Duodenal mucosa (tissue), 2 donors: ENCODE measurements around the gene FBXW10B.
"Not testable (repeated sequence)": the region's sequence is repeated elsewhere in the genome, so short reads cannot be mapped to it uniquely, and the experiment has no call there.

Experiments used
- H3K27ac ChIP-seq: one replicate; pipeline ENCODE4 v1.7.0; 2013; ENCODE audit warnings: low read depth, low read length
- H3K27me3 ChIP-seq, 2 donors: one replicate each; pipeline ENCODE4 v1.7.0; 2013; ENCODE audit warnings: low read length in 2 of 2, control low read depth in 1 of 2; ENCODE audit not compliant: insufficient read depth in 2 of 2, control insufficient read depth in 1 of 2
- H3K36me3 ChIP-seq, 2 donors: one replicate each; pipeline ENCODE4 v1.7.0; 2013; ENCODE audit warnings: low read length in 2 of 2, control low read depth in 1 of 2; ENCODE audit not compliant: insufficient read depth in 2 of 2, control insufficient read depth in 1 of 2
- H3K4me1 ChIP-seq, 2 donors: one replicate each; pipeline ENCODE4 v1.7.0; 2013; ENCODE audit warnings: low read length in 2 of 2, control low read depth in 1 of 2; ENCODE audit not compliant: insufficient read depth in 2 of 2, control insufficient read depth in 1 of 2
- H3K4me3 ChIP-seq, 2 donors: one replicate each; pipeline ENCODE4 v1.7.0; 2013; ENCODE audit warnings: low read length in 2 of 2, low read depth in 1 of 2
- H3K9ac ChIP-seq, 2 donors: one replicate each; pipeline ENCODE4 v1.7.0; 2013; ENCODE audit warnings: low read length in 2 of 2, low read depth in 1 of 2
- H3K9me3 ChIP-seq, 2 donors: one replicate each; pipeline ENCODE4 v1.7.0; 2013; ENCODE audit warnings: low read length in 2 of 2, control low read depth in 1 of 2; ENCODE audit not compliant: control insufficient read depth in 1 of 2

FBXW10B gene

GRCh38 chr17:15654401-15654800 is 34.9 kb upstream of the FBXW10B start:
- H3K27ac ChIP-seq, H3K9ac ChIP-seq, H3K4me1 ChIP-seq, H3K9me3 ChIP-seq, H3K27me3 ChIP-seq, H3K4me3 ChIP-seq, H3K36me3 ChIP-seq: not testable (repeated sequence)

- H3K4me1 ChIP-seq = peaks cover 12 to 17% of the 10 kb centered on the region in 2 donors
- H3K4me3 ChIP-seq = no peak overlapping the region
- H3K27me3 ChIP-seq = no peaks in the 10 kb centered on the region
- H3K9me3 ChIP-seq = no peaks in the 10 kb centered on the region
- H3K9ac ChIP-seq = no peak overlapping the region
- no peaks in the 10 kb centered on the region for H3K36me3 ChIP-seq
- no peak overlapping the region for H3K27ac ChIP-seq
Measured at GRCh38 chr17:15652960-15653359, 33.5 kb upstream of the FBXW10B start.

GRCh38 chr17:15651583-15652110 is 32.1 kb upstream of the FBXW10B start:
- peaks cover 12 to 17% of the 10 kb centered on the region in 2 donors for H3K4me1 ChIP-seq
- H3K4me3 ChIP-seq = peak overlapping the region; percentile 88 to 95
- H3K27me3 ChIP-seq = no peaks in the 10 kb centered on the region
- no peaks in the 10 kb centered on the region for H3K9me3 ChIP-seq
- no peaks in the 10 kb centered on the region for H3K36me3 ChIP-seq
- H3K27ac ChIP-seq = peak overlapping the region; percentile 88
- H3K9ac ChIP-seq = peak overlapping the region; percentile 79 to 93

GRCh38 chr17:15650741-15651582 is 31.5 kb upstream of the FBXW10B start:
- no peaks in the 10 kb centered on the region for H3K27me3 ChIP-seq
- peak overlapping the region; percentile 88 for H3K27ac ChIP-seq
- H3K4me1 ChIP-seq = peaks cover 12 to 17% of the 10 kb centered on the region in 2 donors
- H3K9ac ChIP-seq = peak overlapping the region; percentile 79 to 93
- H3K36me3 ChIP-seq = no peaks in the 10 kb centered on the region
- H3K9me3 ChIP-seq = no peaks in the 10 kb centered on the region
- peak overlapping the region; percentile 88 to 95 for H3K4me3 ChIP-seq

GRCh38 chr17:15649861-15650421 is 30.4 kb upstream of the FBXW10B start:
- H3K27ac ChIP-seq = peak overlapping the region; percentile 60
- H3K36me3 ChIP-seq = no peaks in the 10 kb centered on the region
- peaks cover 12 to 17% of the 10 kb centered on the region in 2 donors for H3K4me1 ChIP-seq
- no peaks in the 10 kb centered on the region for H3K27me3 ChIP-seq
- H3K9ac ChIP-seq = peak overlapping the region; percentile 79 to 93
- peak overlapping the region; percentile 88 to 95 for H3K4me3 ChIP-seq
- H3K9me3 ChIP-seq = no peaks in the 10 kb centered on the region

- Histone ChIP-seq H3K4me1 (peaks cover 12 to 17% of the 10 kb centered on the region in 2 donors), H3K9me3 (no peaks in the 10 kb centered on the region), H3K27ac (no peak overlapping the region), H3K27me3 (no peaks in the 10 kb centered on the region), H3K36me3 (no peaks in the 10 kb centered on the region), H3K4me3 (peak overlapping the region; percentile 37 to 63), H3K9ac (peak overlapping the region; percentile 30 to 93)
Measured at GRCh38 chr17:15648386-15648785, 28.9 kb upstream of the FBXW10B start.

GRCh38 chr17:15645942-15646312 is 26.4 kb upstream of the FBXW10B start:
- peak overlapping the region; percentile 70 for H3K27ac ChIP-seq
- H3K36me3 ChIP-seq, H3K9ac ChIP-seq, H3K4me3 ChIP-seq, H3K9me3 ChIP-seq, H3K27me3 ChIP-seq: not testable (repeated sequence)
- peaks cover 12 to 17% of the 10 kb centered on the region in 2 donors for H3K4me1 ChIP-seq

GRCh38 chr17:15645099-15645941 is 25.8 kb upstream of the FBXW10B start:
- H3K9ac ChIP-seq, H3K27me3 ChIP-seq, H3K4me3 ChIP-seq, H3K36me3 ChIP-seq, H3K9me3 ChIP-seq: not testable (repeated sequence)
- Histone ChIP-seq H3K4me1 (peaks cover 12 to 17% of the 10 kb centered on the region in 2 donors), H3K27ac (peak overlapping the region; percentile 70)

- not testable (repeated sequence) for H3K4me1 ChIP-seq, H3K9me3 ChIP-seq, H3K36me3 ChIP-seq, H3K9ac ChIP-seq, H3K4me3 ChIP-seq, H3K27me3 ChIP-seq, H3K27ac ChIP-seq
Measured at GRCh38 chr17:15642505-15643251, 23.2 kb upstream of the FBXW10B start.
